ENCODE results near the gene MPRIP. TPM values are rescaled to one million over a fixed set of nuclear protein-coding genes. Genes with fewer than 3 reads are reported as not detected.

Gene MPRIP
- polyA plus RNA-seq, 1 donor from 2014 or later: 47.3 TPM

GRCh38 chr17:17119106-17119505 is 76.8 kb downstream of the MPRIP start:
- Histone ChIP-seq H3K4me2 (ENCODE audit: low read length) (no peak overlapping the region), H3K36me3 (ENCODE audit: insufficient read depth, low read length) (no peaks in the 10 kb centered on the region), H3K9ac (ENCODE audit: low read length) (no peak overlapping the region), H3K79me2 (replicated peaks; ENCODE audit: insufficient read depth, low read length) (peaks cover 18% of the 10 kb centered on the region), H3K27ac (ENCODE audit: low read length) (no peak overlapping the region), H2AFZ (ENCODE audit: low read depth, low read length) (no peak overlapping the region), H3F3A (ENCODE audit: insufficient read depth, low read length, poor library complexity, severe bottlenecking) (no peaks in the 10 kb centered on the region), H3K9me3 (ENCODE audit: low read length) (no peaks in the 10 kb centered on the region), H4K20me1 (ENCODE audit: insufficient read depth) (no peaks in the 10 kb centered on the region), H3K4me3 (ENCODE audit: low read length) (no peak overlapping the region), H3K27me3 (ENCODE audit: insufficient read depth, low read depth, low read length) (no peaks in the 10 kb centered on the region), H3K9me2 (ENCODE audit: insufficient read depth, low read length) (no peaks in the 10 kb centered on the region)
- no peak for TF ChIP-seq TAF1 (IDR thresholded peaks at IDR 0.05; ENCODE audit: low read depth)

- no peaks in the 10 kb centered on the region for H3K27me3 ChIP-seq (ENCODE audit: insufficient read depth, low read depth, low read length)
- H3K36me3 ChIP-seq (ENCODE audit: insufficient read depth, low read length): no peaks in the 10 kb centered on the region
- H3K9ac ChIP-seq (ENCODE audit: low read length): no peak overlapping the region
- TF ChIP-seq RAD21 (conservative IDR thresholded peaks at IDR 0.05): no peak
- no peak for TF ChIP-seq EP300 (conservative IDR thresholded peaks at IDR 0.05; ENCODE audit: poor library complexity, severe bottlenecking)
- TF ChIP-seq CTCF (IDR thresholded peaks at IDR 0.05; ENCODE audit: poor library complexity, severe bottlenecking): no peak
- TF ChIP-seq TAF1 (IDR thresholded peaks at IDR 0.05; ENCODE audit: low read depth): no peak
- TF ChIP-seq POLR2AphosphoS5 (IDR thresholded peaks at IDR 0.05): no peak
- TF ChIP-seq MXI1 (conservative IDR thresholded peaks at IDR 0.05; ENCODE audit: poor library complexity, severe bottlenecking): no peak
- TF ChIP-seq REST (IDR thresholded peaks at IDR 0.05; ENCODE audit: borderline replicate concordance): no peak
- TF ChIP-seq EZH2 (IDR thresholded peaks at IDR 0.05; ENCODE audit: borderline replicate concordance, insufficient read depth, low read length, poor library complexity, severe bottlenecking): no peak
- no peak for TF ChIP-seq SMC3 (conservative IDR thresholded peaks at IDR 0.05; ENCODE audit: poor library complexity)
- H3K27ac ChIP-seq (ENCODE audit: low read length): no peak overlapping the region
- no peak overlapping the region for H3K4me3 ChIP-seq (ENCODE audit: low read length)
- no peak overlapping the region for H2AFZ ChIP-seq (ENCODE audit: low read depth, low read length)
- H3K9me2 ChIP-seq (ENCODE audit: insufficient read depth, low read length): no peaks in the 10 kb centered on the region
- no peak overlapping the region for H3K4me2 ChIP-seq (ENCODE audit: low read length)
- no peaks in the 10 kb centered on the region for H3F3A ChIP-seq (ENCODE audit: insufficient read depth, low read length, poor library complexity, severe bottlenecking)
- H3K9me3 ChIP-seq (ENCODE audit: low read length): no peaks in the 10 kb centered on the region
- no peaks in the 10 kb centered on the region for H4K20me1 ChIP-seq (ENCODE audit: insufficient read depth)
- H3K79me2 ChIP-seq (replicated peaks; ENCODE audit: insufficient read depth, low read length): peaks cover 18% of the 10 kb centered on the region
Measured at GRCh38 chr17:17119533-17119932, 77.3 kb downstream of the MPRIP start.

GRCh38 chr17:17120294-17120693 is 78.0 kb downstream of the MPRIP start:
- Histone ChIP-seq H3K9me2 (ENCODE audit: insufficient read depth, low read length) (no peaks in the 10 kb centered on the region), H2AFZ (ENCODE audit: low read depth, low read length) (no peak overlapping the region), H3K79me2 (replicated peaks; ENCODE audit: insufficient read depth, low read length) (peaks cover 26% of the 10 kb centered on the region), H3K9me3 (ENCODE audit: low read length) (no peaks in the 10 kb centered on the region), H3K9ac (ENCODE audit: low read length) (no peak overlapping the region), H3K27ac (ENCODE audit: low read length) (no peak overlapping the region), H3K4me2 (ENCODE audit: low read length) (no peak overlapping the region), H3F3A (ENCODE audit: insufficient read depth, low read length, poor library complexity, severe bottlenecking) (no peaks in the 10 kb centered on the region), H3K27me3 (ENCODE audit: insufficient read depth, low read depth, low read length) (no peaks in the 10 kb centered on the region), H3K36me3 (ENCODE audit: insufficient read depth, low read length) (no peaks in the 10 kb centered on the region), H4K20me1 (ENCODE audit: insufficient read depth) (no peaks in the 10 kb centered on the region), H3K4me3 (ENCODE audit: low read length) (no peak overlapping the region)
- TF ChIP-seq REST (IDR thresholded peaks at IDR 0.05; ENCODE audit: borderline replicate concordance) (no peak), CTCF (IDR thresholded peaks at IDR 0.05; ENCODE audit: poor library complexity, severe bottlenecking) (no peak), EP300 (conservative IDR thresholded peaks at IDR 0.05; ENCODE audit: poor library complexity, severe bottlenecking) (no peak), TAF1 (IDR thresholded peaks at IDR 0.05; ENCODE audit: low read depth) (no peak), SMC3 (conservative IDR thresholded peaks at IDR 0.05; ENCODE audit: poor library complexity) (no peak), POLR2AphosphoS5 (IDR thresholded peaks at IDR 0.05) (no peak), RAD21 (conservative IDR thresholded peaks at IDR 0.05) (no peak), EZH2 (IDR thresholded peaks at IDR 0.05; ENCODE audit: borderline replicate concordance, insufficient read depth, low read length, poor library complexity, severe bottlenecking) (no peak), MXI1 (conservative IDR thresholded peaks at IDR 0.05; ENCODE audit: poor library complexity, severe bottlenecking) (no peak)
